Renal cortical epithelial cell (primary cell): Measurements from ENCODE around the gene ABHD5. TPM values are rescaled to one million over a fixed set of nuclear protein-coding genes. Genes with fewer than 3 reads are reported as not detected.

Source experiments
- DNase-seq: peaks from one replicate; pipeline ENCODE4 v3.0.0-alpha.2; 2011; ENCODE audit warnings: low read depth
- total RNA-seq: library from RNA; depleted of rRNA; stranded (reverse); fragments of >200 nt; gene quantifications from 2 replicates; pipeline ENCODE4 v1.2.3, GENCODE V29; 2014

The ABHD5 gene
- total RNA-seq, 1 donor from 2014 or later: 39.9 TPM

DNA sequence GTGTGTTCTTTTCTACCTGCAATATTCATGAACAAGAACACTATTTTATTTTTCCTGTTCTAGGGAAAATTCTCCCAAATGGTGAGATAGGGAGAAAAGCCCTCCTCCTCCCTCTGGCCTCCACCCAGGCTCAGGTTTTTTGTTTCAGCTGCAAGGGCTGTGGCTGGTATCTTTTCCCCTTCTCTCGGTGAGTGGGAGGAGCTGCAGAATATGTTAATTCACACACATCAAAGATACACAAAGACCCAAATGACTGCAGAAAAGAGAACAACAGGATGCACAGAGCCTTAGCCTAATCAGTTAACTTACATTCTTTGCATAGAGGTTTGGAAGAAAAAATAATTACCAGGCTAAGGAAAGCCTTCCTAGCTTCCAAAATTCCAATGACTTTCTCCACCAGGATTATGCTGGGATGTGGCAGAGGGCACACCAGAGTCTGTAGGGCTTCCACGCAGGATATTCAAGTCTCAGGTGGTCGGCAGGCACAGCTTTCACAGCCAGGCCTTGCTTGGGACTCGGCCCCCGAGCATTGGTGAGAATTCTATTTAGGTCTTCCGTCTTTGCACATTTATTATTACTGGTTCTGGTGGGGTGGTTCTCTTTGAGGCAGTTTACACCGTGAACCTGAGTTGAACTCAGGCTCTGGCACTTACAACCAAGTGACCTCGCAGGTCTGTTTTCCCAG, 64.9 kb downstream of the ABHD5 start:
- DNase-seq: no peak

DNA sequence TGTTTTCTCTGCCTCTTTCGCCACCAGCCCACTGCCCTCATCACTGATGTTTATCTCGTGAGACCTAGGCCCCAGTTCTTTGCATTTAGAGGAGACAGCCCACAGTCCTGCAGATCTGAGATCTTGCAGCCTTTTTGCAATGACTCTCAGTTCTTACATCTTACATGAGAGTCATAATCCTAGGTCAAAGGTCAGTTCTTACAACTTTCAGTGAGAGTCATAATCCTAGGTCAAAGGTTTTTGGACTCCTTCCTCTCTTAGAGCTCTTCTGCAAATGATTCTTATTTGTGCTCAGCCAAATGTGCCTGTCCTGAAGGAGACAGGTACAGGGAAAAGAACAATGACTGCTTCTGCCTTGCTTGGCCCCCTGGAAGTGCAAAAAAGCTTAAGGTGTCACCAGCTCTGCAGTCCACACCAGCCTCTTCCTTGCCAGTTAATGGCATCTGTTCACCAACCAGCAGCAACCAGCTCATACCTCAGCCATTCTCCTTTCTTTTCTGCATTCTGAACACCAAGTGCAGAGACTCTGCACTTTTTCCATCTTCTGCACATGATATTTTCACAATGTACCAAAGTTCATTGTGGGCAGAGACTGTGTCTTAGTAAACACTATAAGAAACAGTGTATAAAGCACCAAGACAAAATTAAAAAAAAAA, 67.1 kb downstream of the ABHD5 start:
- DNase-seq: peak; percentile 29

DNA sequence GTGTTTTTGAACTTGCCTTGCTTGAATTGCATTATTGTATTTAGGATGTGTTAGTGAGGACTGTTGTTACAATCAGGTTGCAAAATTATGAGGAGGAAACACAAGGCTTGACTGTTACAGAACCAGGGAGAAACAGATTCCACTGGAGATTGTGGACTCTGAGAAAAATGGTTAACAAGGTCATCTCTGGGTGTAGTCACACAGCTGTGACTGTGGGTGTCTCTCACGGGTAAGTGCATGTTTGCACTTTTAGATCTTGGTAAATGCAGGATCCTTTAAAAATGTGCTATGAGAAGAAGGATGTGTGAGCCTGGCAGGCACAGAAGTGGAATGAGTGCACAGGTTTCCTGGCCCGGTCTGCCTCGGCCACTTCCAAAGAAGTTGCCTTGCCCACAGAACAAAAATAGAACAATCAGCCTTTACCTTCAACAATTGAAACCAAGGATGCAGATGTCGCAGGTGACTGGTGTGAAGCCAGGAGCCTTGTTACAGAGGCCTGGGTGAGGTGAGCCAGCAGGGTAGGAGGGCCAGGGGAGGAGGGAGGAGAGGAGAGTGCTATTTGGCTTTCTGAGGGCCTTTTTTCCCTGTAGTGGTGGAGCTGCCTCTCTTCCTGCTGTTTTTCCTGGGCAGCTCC, 68.0 kb downstream of the ABHD5 start:
- DNase-seq: no peak

DNA sequence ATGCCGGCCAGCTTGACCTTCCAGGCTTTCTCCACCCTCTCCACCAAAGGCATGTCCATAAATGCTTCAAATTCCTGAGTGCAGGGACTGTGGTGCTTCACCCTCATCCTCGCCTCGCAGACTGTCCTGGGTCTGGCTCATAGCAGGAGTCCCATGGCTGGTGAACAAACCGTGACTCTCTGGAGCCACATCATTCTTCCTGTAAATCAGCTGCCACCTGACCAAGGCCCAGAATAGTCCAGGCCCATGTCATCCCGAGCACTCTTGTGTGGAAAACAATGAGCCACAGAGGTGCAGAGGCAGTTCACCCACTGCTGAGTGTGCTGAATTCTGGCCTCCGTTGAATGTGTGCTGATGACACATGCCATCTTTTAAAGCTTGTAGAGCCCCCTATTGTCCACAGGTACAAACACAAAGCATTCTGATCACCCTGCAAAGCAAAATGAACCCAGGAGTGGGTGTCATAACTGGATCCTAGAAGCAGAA, 68.6 kb downstream of the ABHD5 start:
- DNase-seq: peak; percentile 97

DNA sequence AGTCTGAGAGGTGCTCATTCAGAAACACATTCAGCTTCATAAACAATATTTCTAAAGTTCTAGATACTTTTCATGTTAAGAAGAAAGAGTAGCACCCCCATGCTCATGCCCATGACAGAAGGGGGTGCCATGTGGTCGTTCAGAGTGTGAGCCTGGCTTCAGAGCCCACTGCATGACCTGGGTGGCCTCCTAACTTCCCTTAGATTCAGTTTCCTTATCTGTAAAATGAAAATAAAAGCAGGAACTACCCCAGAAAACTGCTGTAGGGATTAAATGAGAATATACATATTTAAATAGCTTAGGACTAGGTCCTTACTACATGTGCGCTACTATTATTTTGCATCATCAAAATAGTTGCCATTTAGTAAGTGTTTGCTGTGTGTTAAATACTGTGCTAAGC, 69.2 kb downstream of the ABHD5 start:
- DNase-seq: no peak

DNA sequence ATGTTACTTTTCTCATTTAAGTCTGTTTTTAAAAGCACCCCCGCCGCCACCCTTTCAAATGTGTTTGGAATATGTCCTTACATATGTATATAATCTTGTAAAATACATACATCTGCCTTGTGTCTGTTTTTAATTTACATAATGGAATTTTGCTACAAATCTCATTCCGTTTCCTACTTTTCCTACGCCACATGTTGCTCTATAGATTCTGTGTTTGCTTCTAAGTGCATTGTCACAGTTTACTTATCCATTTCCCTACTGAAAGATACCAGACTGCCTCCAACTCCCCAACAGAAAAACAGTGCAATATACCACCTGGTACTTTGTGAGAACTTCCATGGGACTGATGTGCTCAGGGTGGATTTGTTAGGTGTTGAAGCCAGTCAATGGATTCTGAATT, 70.2 kb downstream of the ABHD5 start:
- no peak for DNase-seq

DNA sequence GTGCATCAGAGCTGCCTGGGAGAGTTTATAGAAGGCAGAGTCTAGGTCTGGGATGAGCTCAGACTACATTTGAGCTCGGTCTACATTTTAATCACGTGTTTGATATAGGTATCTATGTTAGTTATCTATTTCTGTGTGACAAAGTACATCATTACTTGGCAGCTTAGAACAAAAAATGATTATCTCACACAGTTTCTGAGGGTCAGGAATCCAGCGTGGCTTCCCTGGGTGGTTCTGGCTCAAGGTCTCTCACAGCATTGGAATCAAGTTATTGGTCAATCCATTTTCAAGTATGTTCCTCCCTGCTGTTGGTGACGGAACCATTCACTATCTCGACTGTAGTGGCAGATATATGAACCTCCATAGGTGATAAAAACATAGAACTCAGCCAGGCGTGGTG, 71.7 kb downstream of the ABHD5 start:
- no peak for DNase-seq

DNA sequence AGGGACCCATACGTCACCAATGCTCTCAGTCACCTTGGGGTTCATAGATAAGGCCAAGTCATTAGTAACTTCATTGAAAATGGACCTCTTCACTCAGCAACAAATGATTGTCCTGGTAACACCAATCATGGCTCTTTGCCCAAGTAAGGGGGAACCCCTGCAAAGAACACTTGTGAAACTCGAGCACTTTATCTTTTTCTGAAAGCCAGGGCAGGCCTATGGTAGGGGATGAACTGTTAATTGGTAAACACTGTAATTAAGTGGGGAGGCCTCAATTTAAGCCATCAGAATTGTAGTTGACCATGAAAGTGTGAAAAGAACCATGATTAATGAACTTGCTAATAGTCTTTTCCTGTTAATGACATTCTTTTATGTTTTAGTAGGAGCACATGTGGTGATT, 73.3 kb downstream of the ABHD5 start:
- DNase-seq: no peak

DNA sequence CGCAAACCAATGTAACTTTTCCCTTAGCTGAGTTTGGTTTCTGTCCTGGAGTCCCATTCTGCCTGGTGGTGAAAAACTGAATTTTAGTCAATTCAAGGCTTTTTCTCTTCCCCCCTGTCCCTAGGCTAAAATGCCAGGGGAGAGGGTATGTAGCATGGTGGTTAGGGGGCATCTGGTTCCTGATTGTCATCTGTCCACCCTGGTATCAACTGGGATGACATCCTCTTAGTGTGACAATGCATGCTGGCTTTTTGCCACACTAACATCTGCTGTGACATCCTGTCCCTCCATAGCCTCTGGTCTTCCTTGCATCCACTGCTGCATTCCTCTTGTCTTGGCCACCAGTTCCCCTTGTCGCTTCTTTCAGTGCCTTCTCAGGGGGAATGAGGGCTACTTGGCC, 73.7 kb downstream of the ABHD5 start:
- DNase-seq: no peak

DNA sequence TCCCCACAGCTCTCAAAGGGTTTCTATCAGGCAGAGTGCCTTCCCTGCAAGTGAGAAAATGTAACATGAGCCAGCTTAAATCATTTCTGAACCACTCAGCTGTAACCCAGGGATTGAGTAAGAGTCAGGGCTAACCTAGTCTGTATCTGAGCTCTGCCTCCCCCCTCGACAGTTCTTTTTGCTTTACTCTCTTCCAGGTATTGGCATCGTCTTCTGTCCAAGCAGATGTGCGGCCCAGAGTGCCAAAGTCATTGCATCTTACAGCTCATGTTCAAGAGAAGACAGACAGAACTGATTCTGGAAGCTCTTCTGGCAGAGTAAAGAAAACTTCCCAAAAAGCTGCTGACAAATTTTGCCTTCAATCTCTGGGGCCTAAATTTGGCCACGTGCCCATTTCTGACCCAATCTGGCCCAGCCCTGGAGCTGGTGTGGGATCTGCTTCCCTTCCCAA, 74.8 kb downstream of the ABHD5 start:
- DNase-seq: peak; percentile 87

DNA sequence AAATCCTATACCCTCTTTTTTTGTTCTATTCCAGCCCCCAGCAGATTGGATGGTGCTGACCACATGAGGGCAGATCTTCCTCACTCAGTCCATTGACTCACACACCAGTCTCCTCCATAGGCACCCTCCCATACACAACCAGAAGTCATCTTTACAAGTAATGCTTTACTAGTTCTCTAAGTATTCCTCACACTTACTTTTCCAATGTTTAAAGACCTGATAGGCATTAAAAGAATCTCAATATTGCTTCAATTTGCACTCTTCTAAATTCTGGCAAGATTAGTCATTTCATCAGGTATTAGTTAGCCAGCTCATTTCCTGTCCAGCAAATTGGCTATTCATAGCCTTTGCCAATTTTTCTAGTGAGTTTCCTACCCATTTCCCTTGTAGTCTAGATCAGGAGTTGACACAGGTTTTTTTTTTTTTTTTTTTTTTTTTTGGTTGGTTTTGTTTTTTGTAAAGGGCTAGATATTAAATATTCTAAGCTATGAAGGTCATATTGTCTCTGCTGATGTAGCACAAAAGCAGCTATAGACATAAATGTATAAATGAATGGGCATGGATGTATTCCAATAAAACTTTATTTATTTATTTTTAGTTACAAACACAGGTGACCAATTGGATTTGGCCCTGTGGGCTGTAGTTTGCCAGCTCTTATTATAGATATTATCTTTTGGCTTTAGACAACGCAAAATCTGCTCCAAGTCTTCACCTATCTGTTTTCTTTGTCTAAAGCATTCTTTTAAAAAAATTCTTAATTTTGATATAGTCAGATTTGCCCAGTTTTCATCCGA, 76.1 kb downstream of the ABHD5 start:
- DNase-seq: peak; percentile 89

DNA sequence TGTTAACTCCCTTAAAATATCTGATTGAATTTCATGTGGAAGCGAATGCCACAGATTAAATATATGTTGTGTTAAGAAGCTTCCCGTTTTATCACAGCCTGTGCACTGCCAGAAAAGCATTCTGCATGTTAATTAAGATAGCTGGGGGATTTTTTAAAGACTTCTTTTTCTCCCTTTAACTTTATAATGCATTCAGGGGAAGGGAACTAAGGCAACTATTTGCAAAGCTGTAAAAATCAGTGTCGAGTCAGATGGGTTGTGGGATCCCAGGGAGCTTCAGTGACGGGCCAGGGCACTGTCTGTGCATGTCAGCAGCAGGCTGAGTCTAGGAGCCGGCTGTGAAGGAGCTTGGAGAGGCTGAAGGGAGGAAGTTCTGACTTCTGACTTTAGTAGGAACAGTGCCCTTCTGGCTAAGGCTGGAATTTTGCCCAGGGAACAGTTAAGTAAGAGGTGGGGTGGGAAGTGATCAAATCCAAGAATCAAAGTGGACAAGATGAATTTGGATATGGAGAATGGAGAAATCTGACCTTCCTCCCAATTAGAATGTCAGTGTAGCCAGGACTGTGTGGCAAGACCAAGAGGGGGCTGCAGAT, 77.7 kb downstream of the ABHD5 start:
- DNase-seq: peak; percentile 25

DNA sequence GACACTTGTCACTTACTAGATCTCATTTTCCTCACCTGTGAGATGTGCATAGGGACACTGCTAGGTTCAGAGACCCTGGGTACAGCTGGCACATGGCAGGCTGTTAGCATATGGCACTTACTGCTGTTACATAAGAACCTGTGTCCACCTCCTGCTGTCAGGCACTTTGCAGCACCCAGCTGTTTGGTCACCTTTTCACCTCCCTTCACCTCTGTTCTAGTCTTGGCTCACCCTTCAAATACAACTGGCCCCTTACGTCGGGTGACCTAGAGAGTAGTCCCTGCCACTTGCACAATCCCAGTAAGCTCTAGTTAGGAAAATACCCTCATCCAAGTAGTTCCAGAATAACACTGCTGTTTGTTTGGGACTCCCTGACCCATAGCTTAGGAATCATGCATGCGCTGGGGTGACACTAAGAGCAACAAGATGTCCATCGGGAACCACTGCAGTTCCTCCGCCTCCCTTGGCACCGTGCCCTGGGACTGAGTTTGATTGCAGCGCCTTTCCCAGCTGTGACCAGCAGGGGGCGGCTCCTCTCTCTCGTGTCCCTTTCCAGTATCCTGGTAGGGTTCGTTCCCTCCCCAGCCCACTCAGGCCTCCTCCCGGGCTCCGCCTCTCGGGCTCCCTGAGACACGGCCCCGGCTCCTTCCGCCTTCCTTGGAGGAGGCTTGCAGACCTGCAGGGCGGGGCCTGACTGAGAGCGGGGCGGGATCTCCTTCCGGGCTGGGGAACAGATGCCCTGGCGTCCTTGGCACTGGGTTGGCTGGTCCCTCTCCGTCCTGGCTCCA, 78.6 kb downstream of the ABHD5 start:
- DNase-seq: peak; percentile 92

DNA sequence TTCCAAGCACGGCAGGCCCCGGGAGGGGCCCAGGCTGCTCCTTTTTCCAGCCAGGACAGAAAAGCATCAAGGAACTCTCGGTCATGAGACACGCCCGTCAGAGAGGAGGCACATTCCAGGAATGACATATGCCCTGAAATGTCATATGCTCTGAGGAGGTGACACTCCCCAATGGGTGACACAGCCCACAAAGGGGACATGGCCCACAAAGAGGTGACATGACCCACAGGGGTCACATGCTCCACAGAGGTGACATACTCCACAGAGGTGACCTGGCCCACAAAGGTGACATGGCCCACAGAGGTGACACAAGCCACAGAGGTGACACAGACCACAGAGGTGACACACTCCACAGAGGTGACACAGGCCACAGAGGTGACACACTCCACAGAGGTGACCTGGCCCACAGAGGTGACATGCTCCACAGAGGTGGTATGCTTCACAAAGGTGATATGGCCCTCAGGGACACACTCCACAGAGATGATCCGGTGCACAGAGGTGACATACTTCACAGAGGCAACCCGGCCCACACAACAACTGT, 79.2 kb downstream of the ABHD5 start:
- no peak for DNase-seq

DNA sequence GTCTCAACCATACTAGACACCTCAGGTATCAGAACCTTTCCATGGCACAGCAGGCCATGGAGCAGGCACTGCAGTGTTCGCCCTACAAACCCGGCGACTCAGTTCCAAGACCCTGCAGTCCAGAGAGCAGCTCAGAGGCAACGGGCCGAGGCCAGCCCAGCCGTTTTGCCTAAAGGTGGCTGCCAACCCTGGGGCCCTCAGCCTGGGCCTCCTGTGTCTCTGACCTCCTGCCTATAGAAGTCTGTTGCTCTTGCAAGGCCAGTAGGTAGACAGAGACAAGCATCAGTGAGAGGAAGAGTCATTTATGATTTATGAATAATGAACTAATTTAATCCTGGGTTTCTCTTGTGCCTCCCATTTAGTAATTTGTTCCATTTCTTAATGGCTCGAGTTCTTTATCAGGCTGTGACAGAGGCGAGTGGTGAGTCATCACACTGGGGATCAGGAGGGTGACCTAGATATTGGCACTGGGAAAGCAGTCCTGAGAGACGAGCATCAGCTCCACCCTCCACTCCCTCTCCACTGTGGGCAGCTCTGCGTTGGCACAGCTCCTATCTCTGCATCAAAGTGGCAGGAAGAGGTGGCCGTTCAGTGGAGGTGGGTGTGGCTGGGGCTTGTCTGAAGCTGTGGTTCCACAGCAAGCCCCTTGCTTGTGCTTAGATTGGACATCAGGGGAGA, 79.8 kb downstream of the ABHD5 start:
- DNase-seq: no peak

DNA sequence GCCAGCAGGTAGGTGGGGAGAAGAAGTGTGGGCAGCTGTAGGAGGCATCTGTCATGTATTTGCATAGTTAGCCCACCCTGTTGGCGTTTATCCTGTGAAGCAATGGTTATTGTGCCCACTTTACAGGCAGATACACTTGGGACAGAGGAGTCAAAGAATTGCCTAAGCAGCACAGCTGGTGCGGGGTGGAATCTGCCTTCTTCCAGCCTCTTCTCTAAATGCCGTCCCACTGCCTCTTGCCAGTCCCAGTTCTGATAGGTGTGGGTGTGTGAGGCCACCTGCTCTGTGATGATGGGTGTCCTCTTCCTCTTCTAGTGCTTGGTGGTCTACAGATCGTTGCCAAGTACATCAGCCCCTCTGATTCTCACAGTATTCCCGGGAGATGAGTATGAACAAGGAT, 80.9 kb downstream of the ABHD5 start:
- no peak for DNase-seq

DNA sequence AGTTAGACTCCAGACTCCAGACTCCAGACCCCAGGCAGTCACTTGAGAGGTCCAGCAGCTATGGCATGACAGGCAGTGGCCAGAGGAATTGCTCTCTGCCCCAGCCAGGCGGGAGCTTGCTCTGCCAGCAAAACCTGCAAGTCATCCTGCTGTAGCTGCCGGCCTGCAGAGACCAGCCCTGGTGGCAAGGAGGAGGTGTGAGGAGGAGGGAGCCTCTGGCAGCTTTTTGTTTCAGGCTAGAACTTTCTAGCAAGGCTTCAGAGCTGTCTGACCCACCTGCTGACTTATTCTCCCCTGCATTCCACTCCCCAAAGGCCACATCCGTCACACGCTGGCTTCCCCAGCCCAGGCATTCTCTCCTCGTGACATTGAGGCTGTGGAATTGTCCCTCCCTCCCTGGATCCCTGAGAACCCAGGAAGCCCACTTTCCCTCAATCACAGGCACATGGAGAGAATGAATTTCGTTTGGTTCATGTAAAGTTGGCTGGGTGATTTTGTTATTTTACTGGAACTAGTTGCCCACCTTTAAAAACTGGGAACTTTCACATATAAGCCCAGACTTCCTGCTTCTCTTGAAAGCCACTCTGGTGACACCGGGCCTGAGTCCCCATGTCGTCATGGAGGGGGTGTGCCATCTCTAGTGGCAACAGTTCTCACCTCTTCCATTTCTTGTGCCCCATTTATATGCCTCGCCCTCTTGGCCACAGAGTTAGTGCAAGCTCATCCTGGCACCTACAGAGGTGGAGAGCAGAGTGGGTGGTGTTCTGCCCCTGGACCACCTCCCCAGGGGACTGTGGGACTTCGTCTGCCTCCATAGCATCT, 82.7 kb downstream of the ABHD5 start:
- peak; percentile 38 for DNase-seq

DNA sequence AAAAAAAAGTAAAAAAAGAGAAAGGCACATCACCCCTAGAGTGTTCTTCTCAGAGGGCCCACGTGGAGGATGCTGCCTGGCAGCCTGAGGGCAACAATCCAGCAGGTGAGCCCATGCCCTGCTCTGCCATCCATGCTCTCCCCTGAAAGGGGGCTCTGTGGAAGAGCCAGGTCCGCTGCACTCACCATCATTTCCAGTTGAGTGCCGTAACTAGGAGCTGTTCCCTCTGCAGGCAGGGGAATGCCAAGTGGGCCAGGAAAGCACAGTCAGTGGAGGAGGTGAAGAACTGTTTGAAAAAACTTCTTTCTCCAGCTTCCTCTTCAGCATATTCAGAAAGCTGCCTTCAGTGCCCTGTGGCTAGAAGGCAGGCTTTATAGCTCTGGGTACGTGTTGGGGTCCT, 84.1 kb downstream of the ABHD5 start:
- no peak for DNase-seq

DNA sequence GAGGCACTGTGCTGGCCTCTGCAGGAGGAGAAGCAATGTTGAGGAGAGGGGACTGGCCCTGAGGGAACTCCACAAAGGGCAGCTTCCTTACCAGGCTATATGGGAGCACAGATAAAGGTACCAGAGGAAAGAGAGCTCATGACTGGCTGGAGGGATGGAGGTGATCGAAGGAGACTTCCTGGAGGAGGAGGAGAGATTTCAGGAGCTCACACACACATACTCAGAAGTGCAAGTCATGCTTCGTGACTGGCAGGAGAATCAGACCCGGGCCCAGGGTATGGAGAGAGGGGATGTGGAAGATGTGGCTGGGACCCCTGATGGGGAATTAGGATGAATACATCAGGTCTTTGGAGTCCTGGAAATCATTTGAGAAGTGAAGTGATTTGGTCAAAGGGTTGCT, 85.4 kb downstream of the ABHD5 start:
- no peak for DNase-seq
